ENCODE results near the gene TMEM196.
"Not testable (repeated sequence)": the region's sequence is repeated elsewhere in the genome, so short reads cannot be mapped to it uniquely, and the experiment has no call there.

The TMEM196 gene

DNA sequence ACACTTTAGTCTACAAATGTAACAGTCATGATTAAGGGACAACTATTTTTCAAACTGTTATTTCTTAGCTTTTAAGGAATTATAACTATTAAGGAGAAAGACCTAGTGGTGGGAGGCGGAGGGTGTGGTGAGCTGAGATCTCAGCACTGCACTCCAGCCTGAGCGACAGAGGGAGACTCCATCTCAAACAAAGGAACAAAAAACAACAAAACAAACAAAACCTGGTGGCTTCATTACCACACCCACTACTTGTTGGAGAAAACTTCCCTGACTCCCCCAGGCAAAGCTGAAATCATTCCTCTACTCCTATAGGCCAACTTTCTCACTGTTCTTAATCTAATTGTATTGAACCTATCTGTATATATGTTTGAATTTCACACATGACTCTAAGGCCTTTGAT, 67.8 kb downstream of the TMEM196 start:
- no peak for DNase-seq

DNA sequence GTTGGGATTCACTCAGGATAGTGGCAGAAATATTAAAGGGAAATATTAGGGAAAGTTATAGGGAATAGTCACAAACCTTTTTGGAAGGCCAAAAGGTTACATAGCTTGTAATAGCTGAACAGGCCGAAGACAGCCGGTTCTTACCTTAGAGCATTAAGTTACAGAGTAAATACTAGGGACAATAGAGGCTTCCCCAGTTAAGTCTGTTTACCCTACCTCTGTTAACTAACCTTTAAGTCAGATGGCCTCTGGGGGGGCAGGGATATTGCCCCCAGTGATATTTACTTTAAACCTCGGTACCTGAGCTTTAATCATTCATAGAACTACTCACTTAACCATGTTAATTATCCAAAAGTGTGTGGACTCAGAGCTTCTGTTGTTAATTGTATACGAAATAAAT, 71.9 kb downstream of the TMEM196 start:
- DNase-seq: no peak

DNA sequence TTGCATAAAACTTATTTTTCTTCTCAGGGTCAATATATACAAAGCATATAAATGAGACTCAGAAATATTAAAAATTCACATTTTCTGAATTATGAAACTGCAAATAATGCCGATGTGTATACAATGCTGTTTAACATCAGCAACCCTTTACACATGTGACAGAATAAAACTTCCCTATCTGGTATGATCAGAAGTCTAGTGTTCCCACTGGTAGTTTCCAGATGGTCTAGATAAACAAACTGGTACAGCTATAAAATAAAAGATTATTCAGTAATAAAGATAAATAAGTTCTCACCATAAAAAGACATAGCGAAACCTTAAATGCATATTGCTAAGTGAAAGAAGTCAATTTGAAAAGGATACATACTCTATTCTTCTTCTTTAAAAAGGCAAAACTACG, 72.5 kb downstream of the TMEM196 start:
- DNase-seq: no peak

DNA sequence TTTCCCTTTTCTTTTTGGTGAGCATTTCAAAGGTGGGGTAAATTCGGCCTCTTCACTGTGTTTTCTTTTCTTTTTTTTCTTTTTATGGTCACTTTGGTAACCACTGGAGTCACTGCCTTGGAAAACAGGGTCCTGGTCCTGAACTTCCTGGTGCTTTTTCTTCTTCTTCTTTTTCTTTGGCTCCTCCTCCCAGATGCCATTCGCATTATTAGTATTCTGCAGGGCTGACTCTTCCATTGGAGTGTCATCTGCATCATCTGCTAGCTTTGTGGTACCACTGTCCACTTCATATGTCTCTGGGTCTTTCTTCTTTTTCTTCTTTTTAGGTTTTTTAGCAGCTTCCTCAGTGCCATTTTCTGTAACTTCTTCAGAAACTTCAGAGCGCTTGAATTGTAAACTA, 75.1 kb downstream of the TMEM196 start:
- no peak for DNase-seq

DNA sequence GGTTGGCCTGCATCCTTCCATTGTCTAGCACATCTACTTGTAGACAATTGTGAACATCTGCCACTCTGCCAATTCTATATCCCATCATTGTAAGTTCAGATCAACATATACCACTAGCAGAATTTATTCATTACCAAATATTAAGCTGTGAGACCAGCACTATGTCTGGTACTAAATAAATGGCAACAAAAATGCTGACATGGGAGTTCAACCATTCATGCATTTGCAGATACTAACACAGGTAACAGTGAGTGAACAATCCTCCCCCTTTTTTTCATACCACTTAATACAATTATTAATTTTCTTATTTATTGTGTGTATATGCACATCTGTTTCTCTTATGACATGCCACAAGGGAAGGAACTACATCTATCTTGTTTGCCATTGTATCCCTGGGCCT, 76.5 kb downstream of the TMEM196 start:
- no peak for DNase-seq

DNA sequence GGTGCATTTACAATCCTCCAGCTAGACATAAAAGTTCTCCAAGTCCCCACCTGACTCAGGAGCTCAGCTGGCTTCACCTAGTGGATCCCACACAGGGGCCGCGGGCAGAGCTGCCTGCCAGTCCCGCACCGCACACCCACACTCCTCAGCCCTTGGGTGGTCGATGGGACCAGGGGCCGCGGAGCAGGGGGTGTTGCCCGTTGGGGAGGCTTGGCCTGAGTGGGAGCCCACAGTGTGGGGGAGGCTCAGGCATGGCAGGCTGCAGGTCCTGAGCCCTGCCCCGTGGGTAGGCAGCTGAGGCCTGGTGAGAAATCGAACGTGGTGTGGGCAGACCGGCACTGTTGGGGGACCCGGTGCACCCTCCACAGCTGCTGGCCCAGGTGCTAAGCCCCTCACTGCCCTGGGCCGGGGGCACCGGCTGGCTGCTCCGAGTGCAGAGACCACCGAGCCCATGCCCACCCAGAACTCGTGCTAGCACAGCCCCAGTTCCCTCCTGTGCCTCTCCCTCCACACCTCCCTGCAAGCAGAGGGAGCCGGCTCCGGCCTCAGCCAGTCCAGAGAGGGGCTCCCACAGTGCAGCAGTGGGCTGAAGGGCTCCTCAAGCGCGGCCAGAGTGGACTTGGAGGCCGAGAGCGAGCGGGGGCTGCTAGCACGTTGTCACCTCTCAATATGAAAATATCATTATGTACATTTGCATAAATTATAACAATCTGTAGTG, 81.1 kb downstream of the TMEM196 start:
- no peak for DNase-seq

DNA sequence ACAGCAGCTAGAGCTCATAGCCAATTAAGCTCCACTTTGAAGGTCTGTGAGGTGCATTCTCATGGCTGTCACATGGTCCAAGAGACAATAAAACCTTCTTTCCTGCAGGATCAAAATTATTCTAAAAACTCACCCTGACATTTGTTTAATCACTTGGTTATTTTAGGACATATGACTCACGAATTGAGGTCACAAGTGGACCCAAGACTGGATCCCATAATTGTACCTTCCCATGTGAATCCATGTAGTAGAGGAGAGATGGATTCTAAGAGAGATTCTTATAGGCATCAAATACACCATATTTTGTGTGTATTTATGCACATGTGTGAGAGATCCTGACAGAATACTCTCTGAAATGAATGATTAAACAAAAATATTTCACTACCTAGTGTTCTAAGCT, 82.7 kb downstream of the TMEM196 start:
- no peak for DNase-seq

DNA sequence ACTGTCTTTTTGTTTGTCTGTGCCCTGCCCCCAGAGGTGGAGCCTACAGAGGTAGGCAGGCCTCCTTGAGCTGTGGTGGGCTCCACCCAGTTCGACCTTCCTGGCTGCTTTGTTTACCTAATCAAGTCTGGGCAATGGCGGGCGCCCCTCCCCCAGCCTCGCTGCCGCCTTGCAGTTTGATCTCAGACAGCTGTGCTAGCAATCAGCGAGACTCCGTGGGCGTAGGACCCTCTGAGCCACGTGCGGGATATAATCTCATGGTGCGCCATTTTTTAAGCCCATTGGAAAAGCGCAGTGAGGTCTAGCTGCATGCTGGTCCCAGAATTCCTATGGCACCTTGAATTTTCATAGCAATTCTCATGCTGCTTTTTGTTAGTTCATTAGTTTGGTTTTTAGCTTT, 84.3 kb downstream of the TMEM196 start:
- not testable (repeated sequence) for DNase-seq

DNA sequence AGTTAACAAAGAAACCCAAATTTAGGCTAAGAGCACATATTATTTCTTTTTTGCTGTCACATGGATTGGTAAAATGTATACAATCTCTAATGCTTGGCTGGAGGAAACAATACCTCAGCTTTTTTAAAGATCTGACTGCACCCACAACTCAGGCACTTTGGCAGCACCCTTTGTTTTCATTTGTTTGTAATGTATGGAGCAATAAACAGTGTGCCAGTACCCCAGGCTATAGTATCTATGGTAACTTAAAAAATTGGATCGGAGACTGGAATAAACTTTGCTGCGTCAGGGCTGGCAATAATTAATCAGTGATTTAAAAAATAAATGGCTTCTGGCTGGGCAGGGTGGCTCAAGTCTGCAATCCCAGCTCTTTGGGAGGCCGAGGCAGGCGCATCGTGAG, 91.8 kb downstream of the TMEM196 start:
- no peak for DNase-seq

DNA sequence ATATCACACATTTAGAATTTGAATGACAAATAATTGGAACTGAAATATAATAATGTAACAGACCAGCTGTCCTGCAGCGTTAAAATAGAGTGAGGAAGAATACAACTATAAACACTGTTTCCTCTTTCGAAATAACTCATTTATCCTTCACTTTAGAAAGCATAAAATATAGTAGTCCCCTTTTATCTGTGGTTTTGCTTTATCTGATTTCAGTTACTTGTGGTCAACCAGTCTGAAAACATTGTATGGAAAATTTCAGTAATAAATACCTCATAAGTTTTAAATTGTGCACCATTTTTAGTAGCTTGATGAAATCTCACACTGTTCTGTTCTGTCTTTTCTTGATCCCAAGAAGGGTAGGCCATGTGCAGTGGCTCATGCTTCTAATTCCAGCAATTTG, 96.2 kb downstream of the TMEM196 start:
- no peak for DNase-seq

DNA sequence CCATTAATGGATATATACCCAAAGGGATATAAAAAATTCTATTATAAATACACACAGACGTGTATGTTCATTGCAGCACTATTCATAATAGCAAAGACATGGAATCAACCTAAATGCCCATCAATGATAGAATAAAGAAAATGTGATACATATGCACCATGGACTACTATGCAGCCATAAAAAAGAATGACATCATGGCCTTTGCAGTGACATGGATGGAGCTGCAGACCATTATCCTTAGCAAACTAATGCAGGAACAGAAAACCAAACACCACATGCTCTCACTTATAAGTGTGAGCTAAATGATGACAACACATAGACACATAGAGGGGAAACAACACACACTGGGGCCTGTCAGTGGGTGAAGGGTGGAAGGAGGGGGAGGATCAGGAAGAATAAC, 97.6 kb downstream of the TMEM196 start:
- DNase-seq: no peak

DNA sequence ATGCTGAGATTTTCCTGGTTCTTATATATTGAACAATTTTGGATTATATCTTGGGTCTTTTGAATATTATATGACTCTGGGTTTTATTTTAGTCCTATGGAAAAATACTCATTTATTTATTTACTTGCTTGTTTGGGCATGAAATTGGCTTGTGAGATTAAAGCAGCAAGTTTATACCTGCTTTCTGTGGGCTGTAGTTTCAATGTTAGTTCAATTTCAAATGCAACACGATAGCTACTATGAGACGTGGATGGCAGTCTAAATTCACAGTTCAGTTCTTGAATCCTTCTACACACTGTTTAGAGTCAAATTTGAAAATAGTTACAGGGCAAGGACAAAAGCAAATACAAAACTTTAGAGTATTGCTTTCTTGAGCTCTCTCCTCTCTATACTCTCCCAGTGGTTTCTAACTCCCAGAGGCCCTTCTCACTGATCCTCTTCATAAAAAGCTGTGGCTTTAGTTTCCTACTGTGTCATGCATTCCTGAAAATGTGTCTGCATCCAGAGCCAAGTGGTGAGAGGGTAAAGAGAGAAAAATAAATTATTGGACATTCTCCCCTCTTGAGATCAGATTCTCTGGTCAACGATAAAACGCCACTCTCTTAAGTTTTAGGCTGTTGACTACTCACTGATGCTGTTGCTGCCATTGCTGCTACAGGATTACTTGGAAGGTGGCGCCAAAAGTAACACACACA, 99.0 kb downstream of the TMEM196 start:
- DNase-seq: no peak

DNA sequence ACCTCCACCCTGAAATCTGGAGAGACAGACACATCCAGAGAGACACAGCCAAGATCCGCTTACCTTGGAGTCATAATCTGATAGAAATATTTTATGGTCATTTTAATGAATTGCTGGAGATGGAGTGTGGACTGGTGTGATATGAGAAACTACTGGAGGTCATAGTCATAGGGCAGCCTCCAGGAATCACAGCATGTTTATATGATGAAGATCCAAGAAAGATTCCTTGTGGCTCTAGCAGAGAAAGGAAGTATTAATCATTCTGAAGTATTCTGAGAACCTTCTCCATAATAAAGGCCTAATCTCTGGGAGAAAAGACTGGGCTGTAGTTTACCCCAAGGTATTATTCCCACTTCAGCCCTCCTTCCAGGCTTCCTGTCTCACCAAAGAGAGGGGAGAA, 102.6 kb downstream of the TMEM196 start:
- DNase-seq: no peak
